Measurements from ENCODE around the gene ZSCAN29.

Gene ZSCAN29

DNA sequence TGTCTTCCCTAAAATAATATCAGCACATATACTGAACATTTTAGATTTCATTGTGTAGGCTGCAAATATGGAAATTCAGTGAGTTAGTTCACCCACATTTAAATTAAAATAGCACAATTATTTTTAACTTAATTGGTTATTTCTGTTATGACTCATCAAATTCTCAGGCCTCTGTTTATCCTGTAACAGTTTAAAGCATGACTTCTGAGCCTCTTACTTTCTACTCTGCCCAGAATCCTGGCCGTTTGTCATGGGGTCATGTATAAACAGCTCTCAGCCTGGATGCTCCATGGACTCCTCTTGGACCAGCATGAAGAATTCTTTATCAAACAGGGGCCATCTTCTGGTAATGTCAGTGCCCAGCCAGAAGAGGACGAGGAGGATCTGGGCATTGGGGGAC, 12.2 kb upstream of the ZSCAN29 start:
- no peak for DNase-seq (ENCODE audit: extremely low spot score)
- ChIA-PET CTCF (interaction anchor here (1.2 to 1.5 kb wide), 2 partner anchors 20 to 131 kb away, joined by 3 to 4 read pairs; no protein-coding TSS in a partner anchor), POLR2A (no interaction called here)
- TF ChIP-seq, protein P1, sequence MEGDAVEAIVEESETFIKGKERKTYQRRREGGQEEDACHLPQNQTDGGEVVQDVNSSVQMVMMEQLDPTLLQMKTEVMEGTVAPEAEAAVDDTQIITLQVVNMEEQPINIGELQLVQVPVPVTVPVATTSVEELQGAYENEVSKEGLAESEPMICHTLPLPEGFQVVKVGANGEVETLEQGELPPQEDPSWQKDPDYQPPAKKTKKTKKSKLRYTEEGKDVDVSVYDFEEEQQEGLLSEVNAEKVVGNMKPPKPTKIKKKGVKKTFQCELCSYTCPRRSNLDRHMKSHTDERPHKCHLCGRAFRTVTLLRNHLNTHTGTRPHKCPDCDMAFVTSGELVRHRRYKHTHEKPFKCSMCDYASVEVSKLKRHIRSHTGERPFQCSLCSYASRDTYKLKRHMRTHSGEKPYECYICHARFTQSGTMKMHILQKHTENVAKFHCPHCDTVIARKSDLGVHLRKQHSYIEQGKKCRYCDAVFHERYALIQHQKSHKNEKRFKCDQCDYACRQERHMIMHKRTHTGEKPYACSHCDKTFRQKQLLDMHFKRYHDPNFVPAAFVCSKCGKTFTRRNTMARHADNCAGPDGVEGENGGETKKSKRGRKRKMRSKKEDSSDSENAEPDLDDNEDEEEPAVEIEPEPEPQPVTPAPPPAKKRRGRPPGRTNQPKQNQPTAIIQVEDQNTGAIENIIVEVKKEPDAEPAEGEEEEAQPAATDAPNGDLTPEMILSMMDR (IDR thresholded peaks at IDR 0.05; ENCODE audit: control extremely low read depth, extremely low read depth, low read depth, missing control alignments) = no peak

DNA sequence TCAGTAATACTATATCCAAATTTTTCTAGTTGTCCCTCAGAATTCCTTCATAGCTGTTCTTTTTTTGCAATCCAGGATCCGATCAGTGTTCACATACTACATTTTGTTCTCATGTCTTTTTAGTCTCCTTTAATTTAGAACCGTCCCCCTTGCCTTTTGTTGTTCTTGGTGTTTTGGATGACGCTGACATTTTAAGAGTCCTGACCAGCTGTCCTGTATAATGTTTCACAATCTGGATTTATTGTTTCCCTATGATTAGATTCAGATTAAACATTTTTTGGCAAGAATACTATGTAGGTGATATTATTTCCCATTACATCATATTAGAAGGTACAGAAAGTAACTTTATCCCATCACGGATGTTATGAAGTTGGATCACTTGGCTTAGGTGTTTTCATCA, 11.5 kb upstream of the ZSCAN29 start:
- DNase-seq (ENCODE audit: extremely low spot score) = no peak
- ChIA-PET POLR2A (no interaction called here), CTCF (interaction anchor here (1.0 to 1.4 kb wide), 2 partner anchors 26 to 52 kb away, joined by 3 read pairs; no protein-coding TSS in a partner anchor)
- TF ChIP-seq, protein P1 (IDR thresholded peaks at IDR 0.05; ENCODE audit: control extremely low read depth, extremely low read depth, low read depth, missing control alignments) = no peak

DNA sequence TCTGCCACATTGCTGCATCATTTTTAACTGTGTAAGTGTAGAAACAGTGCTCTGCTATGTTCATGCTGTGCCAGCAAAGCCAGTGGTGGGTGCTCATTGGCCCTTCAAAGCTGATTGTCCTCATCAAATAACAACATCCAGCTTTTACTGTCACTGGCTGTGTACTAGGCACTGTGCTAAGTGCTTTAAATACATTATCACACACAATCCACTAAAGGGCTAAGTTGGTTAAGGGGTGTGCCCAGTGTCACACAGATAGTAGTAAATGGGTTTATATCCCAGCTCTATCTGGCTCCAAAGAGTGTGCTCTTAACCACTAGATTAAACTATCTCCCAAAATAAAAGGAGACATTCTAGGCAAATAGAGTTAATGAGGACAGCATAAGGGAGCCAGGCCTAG, 7.8 kb upstream of the ZSCAN29 start:
- CTCF ChIA-PET = interaction anchor here (1.0 to 6.6 kb wide), 4 partner anchors 9 to 33 kb away, joined by 3 to 52 read pairs (median 4); no protein-coding TSS in a partner anchor
- POLR2A ChIA-PET = no interaction called here
- TF ChIP-seq, protein P1 (IDR thresholded peaks at IDR 0.05; ENCODE audit: control extremely low read depth, extremely low read depth, low read depth, missing control alignments) = no peak
- no peak for DNase-seq (ENCODE audit: extremely low spot score)

DNA sequence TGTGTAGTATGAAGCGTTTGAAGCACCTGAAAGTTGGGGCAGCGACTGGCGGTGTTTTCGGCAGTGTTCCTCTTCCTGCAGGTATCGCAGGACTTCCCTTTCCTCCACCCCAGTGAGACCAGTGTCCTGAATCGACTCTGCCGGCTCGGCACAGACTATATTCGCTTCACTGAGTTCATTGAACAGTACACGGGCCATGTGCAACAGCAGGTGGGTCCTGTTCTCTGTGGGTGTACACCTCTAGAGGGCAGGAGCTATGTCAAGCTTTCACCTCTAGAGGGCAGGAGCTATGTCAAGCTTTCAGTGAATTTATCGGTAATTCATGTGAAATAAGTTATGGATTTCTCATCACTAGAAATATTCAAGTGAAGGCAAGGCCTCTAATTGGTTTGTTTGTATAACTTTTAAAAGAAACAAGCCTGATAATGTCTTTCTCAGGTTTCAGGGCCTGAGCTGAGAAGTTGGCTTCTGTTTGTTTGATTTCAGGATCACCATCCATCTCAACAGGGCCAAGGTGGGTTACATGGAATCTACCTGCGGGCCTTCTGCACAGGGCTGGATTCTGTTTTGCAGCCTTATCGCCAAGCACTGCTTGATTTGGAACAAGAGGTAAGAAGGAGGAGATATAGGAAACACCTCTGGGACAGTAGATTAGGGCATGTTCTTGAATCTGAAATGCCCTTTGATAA, 5.3 kb upstream of the ZSCAN29 start:
- POLR2A ChIA-PET = interaction anchor here (0.6 kb wide), 1 partner anchor 534 kb away, joined by 5 read pairs; no protein-coding TSS in a partner anchor
- CTCF ChIA-PET = interaction anchor here (0.6 to 6.6 kb wide), 32 partner anchors 8 to 139 kb away, joined by 3 to 52 read pairs (median 3); partner anchors contain the start of gene TP53BP1
- TF ChIP-seq, protein P1 (IDR thresholded peaks at IDR 0.05; ENCODE audit: control extremely low read depth, extremely low read depth, low read depth, missing control alignments) = peak; percentile 74
- DNase-seq (ENCODE audit: extremely low spot score) = peak; percentile 60

DNA sequence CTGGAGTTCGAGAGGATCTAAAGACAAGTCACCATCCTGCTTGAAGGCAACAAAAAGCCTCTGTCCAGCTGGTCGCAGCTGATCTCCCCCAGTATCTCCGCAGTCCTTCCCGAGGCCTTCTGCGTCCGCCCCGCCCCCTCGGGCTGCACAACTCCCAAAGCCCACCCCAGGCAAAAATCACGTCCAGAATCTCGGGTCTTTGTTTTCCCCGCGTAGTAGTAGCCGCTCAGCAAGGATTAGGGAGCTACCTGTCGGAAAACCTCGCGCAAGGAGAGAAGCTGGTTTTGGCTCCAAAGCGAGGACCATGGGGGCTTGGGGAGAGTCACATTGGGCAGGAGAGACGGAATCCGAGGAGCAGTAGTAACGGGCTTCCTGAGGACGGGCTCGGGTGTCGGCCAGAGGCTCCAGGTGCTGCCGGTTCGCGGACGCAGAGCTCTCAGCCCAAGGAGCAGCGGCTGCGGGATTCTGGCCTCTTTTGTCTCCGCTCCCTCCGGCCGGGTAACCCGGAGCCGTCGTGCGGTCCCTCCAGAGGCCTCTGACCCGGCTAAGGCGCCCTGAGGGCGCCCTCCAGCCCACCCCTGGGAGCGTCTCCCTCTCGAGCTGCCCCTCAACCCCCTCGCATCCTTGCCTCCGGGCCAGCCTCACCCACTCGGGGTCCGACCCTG, 401 bp downstream of the ZSCAN29 start:
- no peak for DNase-seq (ENCODE audit: extremely low spot score)
- CTCF ChIA-PET = interaction anchor here (0.9 to 3.0 kb wide), 9 partner anchors 8 to 144 kb away, joined by 3 to 20 read pairs (median 5); no protein-coding TSS in a partner anchor

DNA sequence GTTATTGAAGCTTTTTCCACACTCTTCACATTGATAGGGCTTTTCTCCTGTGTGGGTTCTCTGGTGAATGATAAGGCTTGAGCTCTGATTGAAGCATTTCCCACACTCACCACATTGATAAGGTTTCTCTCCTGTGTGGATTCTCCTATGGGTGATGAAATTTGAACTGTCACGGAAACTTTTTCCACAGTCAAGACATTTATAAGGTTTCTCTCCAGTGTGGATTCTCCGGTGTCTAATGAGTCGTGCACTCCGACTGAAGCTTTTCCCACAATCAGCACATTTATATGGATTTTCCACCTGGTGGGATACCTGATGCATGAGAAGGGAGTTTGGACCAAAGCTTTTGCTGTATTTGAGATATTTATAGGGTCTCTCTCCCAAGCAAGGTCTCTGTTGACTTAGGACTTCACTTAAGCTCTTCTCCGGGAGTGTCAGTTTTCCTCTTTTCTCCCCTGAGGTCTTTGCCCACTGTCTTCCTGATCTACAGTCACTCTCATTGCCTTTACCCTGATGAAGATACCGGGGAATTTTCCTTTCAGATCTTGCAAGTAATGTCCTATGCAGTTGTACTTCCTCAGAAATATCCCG, 9.4 kb downstream of the ZSCAN29 start:
- POLR2A ChIA-PET = no interaction called here
- CTCF ChIA-PET = interaction anchor here (1.0 to 4.7 kb wide), 6 partner anchors 10 to 136 kb away, joined by 3 to 20 read pairs (median 3); partner anchors contain the start of genes TUBGCP4 and ZSCAN29
- no peak for DNase-seq (ENCODE audit: extremely low spot score)

More for the DNA sequence above, 401 bp downstream of the ZSCAN29 start:
- POLR2A ChIA-PET = no interaction called here
- TF ChIP-seq, protein P1 (IDR thresholded peaks at IDR 0.05; ENCODE audit: control extremely low read depth, extremely low read depth, low read depth, missing control alignments) = no peak

More for the DNA sequence above, 9.4 kb downstream of the ZSCAN29 start:
- TF ChIP-seq, protein P1 (IDR thresholded peaks at IDR 0.05; ENCODE audit: control extremely low read depth, extremely low read depth, low read depth, missing control alignments) = no peak

Measured in GM10248 (cell line).